NB4 (cell line): ENCODE measurements around the gene FERMT1.
"Not testable (repeated sequence)": the region's sequence is repeated elsewhere in the genome, so short reads cannot be mapped to it uniquely, and the experiment has no call there.

ENCODE experiments used
- DNase-seq: peaks from one replicate; pipeline ENCODE4 v3.0.0; 2010; ENCODE audit warnings: low read depth
- H3K4me3 ChIP-seq: one replicate; pipeline ENCODE4 v1.5.1; 2011; ENCODE audit warnings: mild to moderate bottlenecking, low read depth, low read length, moderate library complexity
- CTCF ChIP-seq: IDR thresholded peaks from one replicate; pipeline ENCODE4 v1.5.1; 2012; ENCODE audit warnings: low read depth, low read length
- MAX ChIP-seq: IDR thresholded peaks from 2 replicates; pipeline ENCODE4 v1.6.1; 2011; ENCODE audit warnings: low read depth, low read length
- MYC ChIP-seq: IDR thresholded peaks from 2 replicates; pipeline ENCODE4 v1.6.1; 2011; ENCODE audit warnings: low read depth, low read length
- POLR2A ChIP-seq: IDR thresholded peaks from 2 replicates; pipeline ENCODE4 v1.6.1; 2011; ENCODE audit warnings: mild to moderate bottlenecking; ENCODE audit not compliant: insufficient read length; ENCODE audit errors: extremely low read depth

Gene FERMT1

GRCh38 chr20:6055161-6055783 is 67.6 kb downstream of the FERMT1 start:
- no peak overlapping the region for H3K4me3 ChIP-seq
- DNase-seq, result no peak
- TF ChIP-seq MYC, result no peak
- no peak for TF ChIP-seq MAX
- no peak for TF ChIP-seq POLR2A
- no peak for TF ChIP-seq CTCF

- DNase-seq, H3K4me3 ChIP-seq: not testable (repeated sequence)
Measured at GRCh38 chr20:6054689-6055051, 68.2 kb downstream of the FERMT1 start.

GRCh38 chr20:6053776-6054688 is 68.8 kb downstream of the FERMT1 start, which contains the start of gene LRRN4:
Gene LRRN4 (minus strand): TSS chr20:6054060. CDS start chr20:6052799, 1,261 bp downstream.
- TF ChIP-seq MYC, result no peak
- TF ChIP-seq POLR2A, result no peak
- TF ChIP-seq MAX, result no peak
- no peak for TF ChIP-seq CTCF
- H3K4me3 ChIP-seq, result no peak within 1 kb of the TSS
- DNase-seq, result no peak

GRCh38 chr20:6053064-6053775 is 69.6 kb downstream of the FERMT1 start:
- no peak overlapping the region for H3K4me3 ChIP-seq
- DNase-seq, result no peak
- TF ChIP-seq POLR2A, result no peak
- TF ChIP-seq CTCF, result no peak
- no peak for TF ChIP-seq MAX
- TF ChIP-seq MYC, result no peak

- TF ChIP-seq MYC (no peak), POLR2A (no peak), MAX (no peak), CTCF (no peak)
- peak; percentile 26 for DNase-seq
- no peak overlapping the region for H3K4me3 ChIP-seq
Measured at GRCh38 chr20:6051505-6051904, 71.3 kb downstream of the FERMT1 start.

- no peak overlapping the region for H3K4me3 ChIP-seq
- no peak for TF ChIP-seq POLR2A
- no peak for TF ChIP-seq MYC
- TF ChIP-seq MAX, result no peak
- no peak for TF ChIP-seq CTCF
- no peak for DNase-seq
Measured at GRCh38 chr20:6048391-6048790, 74.4 kb downstream of the FERMT1 start.
